ENCODE measurements around the gene ARHGEF17. TPM values are rescaled to one million over a fixed set of nuclear protein-coding genes. Genes with fewer than 3 reads are reported as not detected.

The ARHGEF17 gene
- total and polyA plus RNA-seq, 2 of the 8 experiments (the other 6 are each of a cell fraction or from before 2014, with no cell fraction given) = 11.3 to 14.6 TPM

DNA sequence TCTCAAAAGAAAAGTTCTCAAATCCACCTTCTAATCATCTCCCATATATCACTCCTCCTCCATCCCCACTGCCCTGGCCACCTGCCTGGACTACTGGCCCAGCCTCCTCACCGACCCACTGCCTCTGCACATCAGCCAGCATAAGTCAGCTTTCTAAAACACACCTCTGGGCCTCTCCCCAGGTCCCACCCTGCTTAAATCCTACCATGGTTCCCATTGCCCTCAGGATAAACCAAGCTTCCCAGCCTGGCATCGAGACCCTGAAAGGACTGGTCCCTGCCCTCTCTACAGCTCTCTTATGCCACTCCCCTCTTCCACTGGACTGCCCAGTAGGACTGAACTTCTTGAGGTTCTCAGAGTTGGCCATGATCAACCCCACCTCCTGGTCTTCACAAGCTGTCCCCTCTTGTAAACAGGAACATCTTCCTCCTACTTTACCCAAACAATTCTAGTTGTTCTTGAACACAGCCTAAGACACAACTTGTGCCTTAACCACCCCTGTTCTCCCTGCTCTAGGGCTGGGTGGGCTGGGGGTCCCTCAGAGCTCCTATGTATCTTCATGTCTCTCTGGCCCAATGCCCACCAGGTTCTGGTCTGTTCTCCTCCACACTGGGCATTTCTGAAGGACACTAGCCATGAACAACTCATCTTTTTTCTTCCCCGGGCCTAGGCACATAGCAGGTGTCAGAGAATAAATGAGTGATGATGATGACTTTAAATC is 48.5 kb upstream of the ARHGEF17 start (continued):
- no peak for TF ChIP-seq CHD7 (IDR thresholded peaks at IDR 0.05; ENCODE audit: insufficient replicate concordance, low read length)

All from H1 (cell line).